ENCODE results near the gene ZSWIM6. TPM values are rescaled to one million over a fixed set of nuclear protein-coding genes. Genes with fewer than 3 reads are reported as not detected.

ZSWIM6 gene
- polyA plus RNA-seq, 3 donors, result 1.7 to 33.5 (median 2.7) TPM

DNA sequence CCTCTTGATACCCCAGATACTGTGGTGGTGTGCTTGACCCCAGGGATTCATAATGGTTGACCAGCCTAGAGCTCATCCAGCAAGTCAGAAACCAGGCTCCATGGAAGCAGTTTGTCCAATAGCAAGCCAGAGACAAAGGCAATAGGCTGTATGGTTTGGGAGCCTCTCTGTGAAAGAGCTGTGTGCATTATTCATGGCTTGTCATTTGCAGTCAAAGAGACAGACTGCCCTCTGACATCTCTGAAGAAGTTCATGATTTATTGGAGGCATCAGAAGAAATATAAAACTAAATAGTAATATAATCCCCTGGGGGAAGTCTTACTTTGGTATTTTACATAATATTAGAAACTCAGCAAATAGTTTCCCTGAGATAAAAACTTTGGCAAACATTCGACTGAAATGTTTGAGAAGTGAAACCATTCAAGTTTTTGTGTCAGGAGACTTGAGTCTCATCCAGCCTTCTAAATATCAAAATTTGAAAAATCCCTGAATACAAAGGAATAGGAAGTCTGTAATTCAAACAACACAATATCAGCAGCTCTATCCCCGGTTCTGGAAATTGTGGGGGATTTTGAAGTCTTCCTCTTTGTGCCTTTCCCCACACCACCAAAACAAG lies 250.3 kb downstream of the ZSWIM6 start:
- no peaks in the 10 kb centered on the region for H3K79me2 ChIP-seq (ENCODE audit: insufficient read depth, low read length)
- H3K9me3 Mint-ChIP-seq, result peaks cover 0 to 5% (median 5%) of the 10 kb centered on the region in 7 donors
- no peaks in the 10 kb centered on the region for H4K20me1 ChIP-seq (ENCODE audit: insufficient read depth, low read length)
- no peaks in the 10 kb centered on the region for H3K4me1 Mint-ChIP-seq
- peaks cover 0 to 2% (median 0%) of the 10 kb centered on the region in 3 donors for H3K27me3 Mint-ChIP-seq (ENCODE audit: low read depth in 3 of 3)
- no peak overlapping the region for H3K4me3 Mint-ChIP-seq
- WGBS (ENCODE audit: insufficient coverage), result no CpG with 5 or more reads among the region's 2 CpGs
- H3K27ac ChIP-seq (ENCODE audit: low read depth in 1 of 2, low read length in 2 of 2), result no peak overlapping the region
- no peaks in the 10 kb centered on the region for H3K4me1 ChIP-seq (ENCODE audit: control insufficient read depth in 1 of 2, insufficient read depth in 2 of 2, low read length in 2 of 2)
- no peaks in the 10 kb centered on the region for H3K36me3 Mint-ChIP-seq
- H3K27me3 ChIP-seq (ENCODE audit: control insufficient read depth in 2 of 2, insufficient read depth in 2 of 2, low read length in 2 of 2), result no peaks in the 10 kb centered on the region
- H3K9ac ChIP-seq (ENCODE audit: insufficient read depth, low read length, poor library complexity, severe bottlenecking), result no peak overlapping the region
- H3K4me2 ChIP-seq (replicated peaks; ENCODE audit: extremely low read depth, low read length, poor library complexity, severe bottlenecking), result no peak overlapping the region
- TF ChIP-seq, protein P1, sequence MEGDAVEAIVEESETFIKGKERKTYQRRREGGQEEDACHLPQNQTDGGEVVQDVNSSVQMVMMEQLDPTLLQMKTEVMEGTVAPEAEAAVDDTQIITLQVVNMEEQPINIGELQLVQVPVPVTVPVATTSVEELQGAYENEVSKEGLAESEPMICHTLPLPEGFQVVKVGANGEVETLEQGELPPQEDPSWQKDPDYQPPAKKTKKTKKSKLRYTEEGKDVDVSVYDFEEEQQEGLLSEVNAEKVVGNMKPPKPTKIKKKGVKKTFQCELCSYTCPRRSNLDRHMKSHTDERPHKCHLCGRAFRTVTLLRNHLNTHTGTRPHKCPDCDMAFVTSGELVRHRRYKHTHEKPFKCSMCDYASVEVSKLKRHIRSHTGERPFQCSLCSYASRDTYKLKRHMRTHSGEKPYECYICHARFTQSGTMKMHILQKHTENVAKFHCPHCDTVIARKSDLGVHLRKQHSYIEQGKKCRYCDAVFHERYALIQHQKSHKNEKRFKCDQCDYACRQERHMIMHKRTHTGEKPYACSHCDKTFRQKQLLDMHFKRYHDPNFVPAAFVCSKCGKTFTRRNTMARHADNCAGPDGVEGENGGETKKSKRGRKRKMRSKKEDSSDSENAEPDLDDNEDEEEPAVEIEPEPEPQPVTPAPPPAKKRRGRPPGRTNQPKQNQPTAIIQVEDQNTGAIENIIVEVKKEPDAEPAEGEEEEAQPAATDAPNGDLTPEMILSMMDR (IDR thresholded peaks at IDR 0.05), result no peak
- no peak overlapping the region for H3K27ac Mint-ChIP-seq
- intact Hi-C loops (cut with micrococcal nuclease), result no loop called here
- H3K4me3 ChIP-seq (replicated peaks in 1 of 3; ENCODE audit: low read depth in 2 of 3, low read length in 3 of 3), result no peak overlapping the region
- DNase-seq, result no peak
- no peak overlapping the region for H2AFZ ChIP-seq (ENCODE audit: insufficient read depth, low read depth, low read length, poor library complexity, severe bottlenecking)
- no peaks in the 10 kb centered on the region for H3K36me3 ChIP-seq (replicated peaks in 1 of 2; ENCODE audit: control insufficient read depth in 1 of 2, insufficient read depth in 2 of 2, low read length in 2 of 2)
- H3K9me3 ChIP-seq (replicated peaks in 1 of 2; ENCODE audit: control insufficient read depth in 1 of 2, insufficient read depth in 1 of 2, low read length in 2 of 2), result no peaks in the 10 kb centered on the region

DNA sequence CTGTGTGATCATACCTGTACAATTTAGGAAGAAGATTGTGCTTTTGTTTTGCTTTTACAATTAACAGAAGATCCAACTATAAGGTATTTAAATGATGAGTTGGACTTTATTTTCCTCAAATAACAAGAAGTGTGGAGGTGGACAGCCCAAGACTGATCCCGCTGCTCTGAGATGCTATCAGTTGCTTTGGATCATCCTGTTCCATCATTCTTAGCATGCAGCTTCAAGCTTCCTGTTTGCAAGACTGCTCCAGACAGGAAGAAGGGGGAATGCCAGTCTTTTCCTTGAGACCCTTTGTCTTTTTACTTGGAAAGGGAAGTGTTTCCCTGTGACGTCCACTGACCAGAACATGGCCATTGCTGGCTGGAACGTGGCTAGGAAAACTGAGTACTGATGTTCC lies 250.8 kb downstream of the ZSWIM6 start:
- Histone ChIP-seq H2AFZ (ENCODE audit: insufficient read depth, low read depth, low read length, poor library complexity, severe bottlenecking) (no peak overlapping the region), H3K4me3 (replicated peaks in 1 of 3; ENCODE audit: low read depth in 2 of 3, low read length in 3 of 3) (no peak overlapping the region), H3K79me2 (ENCODE audit: insufficient read depth, low read length) (no peaks in the 10 kb centered on the region), H3K9ac (ENCODE audit: insufficient read depth, low read length, poor library complexity, severe bottlenecking) (no peak overlapping the region), H3K36me3 (replicated peaks in 1 of 2; ENCODE audit: control insufficient read depth in 1 of 2, insufficient read depth in 2 of 2, low read length in 2 of 2) (no peaks in the 10 kb centered on the region), H4K20me1 (ENCODE audit: insufficient read depth, low read length) (no peaks in the 10 kb centered on the region), H3K27me3 (ENCODE audit: control insufficient read depth in 2 of 2, insufficient read depth in 2 of 2, low read length in 2 of 2) (no peaks in the 10 kb centered on the region), H3K4me2 (replicated peaks; ENCODE audit: extremely low read depth, low read length, poor library complexity, severe bottlenecking) (no peak overlapping the region), H3K4me1 (ENCODE audit: control insufficient read depth in 1 of 2, insufficient read depth in 2 of 2, low read length in 2 of 2) (no peaks in the 10 kb centered on the region), H3K9me3 (replicated peaks in 1 of 2; ENCODE audit: control insufficient read depth in 1 of 2, insufficient read depth in 1 of 2, low read length in 2 of 2) (no peaks in the 10 kb centered on the region), H3K27ac (ENCODE audit: low read depth in 1 of 2, low read length in 2 of 2) (no peak overlapping the region)
- Mint-ChIP-seq H3K27me3 (ENCODE audit: low read depth in 3 of 3) (peaks cover 0 to 2% (median 0%) of the 10 kb centered on the region in 3 donors), H3K4me3 (no peak overlapping the region), H3K27ac (no peak overlapping the region), H3K4me1 (no peaks in the 10 kb centered on the region), H3K36me3 (no peaks in the 10 kb centered on the region), H3K9me3 (peaks cover 0 to 8% (median 5%) of the 10 kb centered on the region in 7 donors)
- 100% methylated on average over 1 of the region's 3 CpGs for WGBS (ENCODE audit: insufficient coverage)
- TF ChIP-seq, protein P1 (IDR thresholded peaks at IDR 0.05), result no peak
- DNase-seq, result no peak
- intact Hi-C loops (cut with micrococcal nuclease), result no loop called here
